GM15510 (cell line): ENCODE results near the gene CACNA1H.

Experiments
- POLR2A ChIP-seq: IDR thresholded peaks from 3 replicates; pipeline ENCODE4 v1.6.1; 2011; ENCODE audit warnings: borderline replicate concordance; ENCODE audit not compliant: insufficient read length; ENCODE audit errors: extremely low read depth

The CACNA1H gene

GRCh38 chr16:1178295-1178910 is 25.5 kb downstream of the CACNA1H start:
- TF ChIP-seq POLR2A = no peak

DNA sequence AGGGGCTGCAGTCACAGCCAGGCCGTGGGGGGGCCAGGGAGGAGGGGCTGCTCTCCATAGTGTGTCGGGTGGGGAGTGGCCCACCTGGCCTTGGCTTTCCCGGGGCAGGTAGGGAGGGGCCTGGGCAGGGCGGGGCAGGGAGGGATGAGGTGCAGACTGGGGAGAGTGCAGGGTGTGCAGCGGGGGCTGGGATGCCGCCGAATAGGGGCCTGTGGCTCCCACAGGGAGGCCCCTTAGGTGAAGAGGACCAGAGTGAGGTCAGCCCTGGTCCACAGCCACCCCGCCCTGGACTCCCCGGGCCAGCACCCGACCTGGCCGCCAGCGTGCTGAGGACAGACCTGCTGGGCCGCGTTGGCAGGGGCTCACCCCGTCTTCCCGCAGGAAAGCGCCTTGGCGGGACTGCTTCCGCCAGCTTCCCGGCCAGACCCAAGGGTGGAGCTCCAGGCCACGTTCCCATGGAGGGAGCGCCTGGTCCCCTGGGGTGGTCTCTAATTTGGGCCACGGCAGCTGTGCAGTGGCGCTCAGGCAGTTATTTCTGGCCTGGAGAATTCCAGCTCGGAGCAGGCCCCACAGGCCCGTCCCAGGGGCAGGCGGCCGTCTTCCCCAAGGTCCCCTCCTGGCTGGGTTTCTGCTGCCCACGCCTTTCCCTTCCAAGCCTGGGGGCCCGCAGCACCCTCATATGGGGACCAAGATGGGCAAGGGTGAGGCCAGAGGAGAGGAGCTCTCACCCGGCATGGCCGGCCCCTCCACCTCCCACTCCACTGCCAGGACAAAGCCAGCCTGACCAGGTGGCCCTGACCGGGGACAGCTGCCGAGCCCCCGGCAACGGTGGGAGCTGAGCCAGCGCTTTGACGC is 27.9 kb downstream of the CACNA1H start:
- no peak for TF ChIP-seq POLR2A

- no peak for TF ChIP-seq POLR2A
These were observed 28.8 kb downstream of the CACNA1H start for GRCh38 chr16:1181404-1182315.

- TF ChIP-seq POLR2A = no peak
These were observed 29.4 kb downstream of the CACNA1H start for GRCh38 chr16:1182316-1182671.

- TF ChIP-seq POLR2A = no peak
These were observed 30.3 kb downstream of the CACNA1H start for GRCh38 chr16:1182950-1183907.

- no peak for TF ChIP-seq POLR2A
These were observed 31.4 kb downstream of the CACNA1H start for GRCh38 chr16:1184156-1184868.

- TF ChIP-seq POLR2A = no peak
These were observed 32.1 kb downstream of the CACNA1H start for GRCh38 chr16:1184980-1185379.

GRCh38 chr16:1188432-1189189 is 35.7 kb downstream of the CACNA1H start:
- TF ChIP-seq POLR2A = no peak

- TF ChIP-seq POLR2A = no peak
These were observed 36.5 kb downstream of the CACNA1H start for GRCh38 chr16:1189455-1189854.

GRCh38 chr16:1192384-1193073 is 39.6 kb downstream of the CACNA1H start:
- no peak for TF ChIP-seq POLR2A

DNA sequence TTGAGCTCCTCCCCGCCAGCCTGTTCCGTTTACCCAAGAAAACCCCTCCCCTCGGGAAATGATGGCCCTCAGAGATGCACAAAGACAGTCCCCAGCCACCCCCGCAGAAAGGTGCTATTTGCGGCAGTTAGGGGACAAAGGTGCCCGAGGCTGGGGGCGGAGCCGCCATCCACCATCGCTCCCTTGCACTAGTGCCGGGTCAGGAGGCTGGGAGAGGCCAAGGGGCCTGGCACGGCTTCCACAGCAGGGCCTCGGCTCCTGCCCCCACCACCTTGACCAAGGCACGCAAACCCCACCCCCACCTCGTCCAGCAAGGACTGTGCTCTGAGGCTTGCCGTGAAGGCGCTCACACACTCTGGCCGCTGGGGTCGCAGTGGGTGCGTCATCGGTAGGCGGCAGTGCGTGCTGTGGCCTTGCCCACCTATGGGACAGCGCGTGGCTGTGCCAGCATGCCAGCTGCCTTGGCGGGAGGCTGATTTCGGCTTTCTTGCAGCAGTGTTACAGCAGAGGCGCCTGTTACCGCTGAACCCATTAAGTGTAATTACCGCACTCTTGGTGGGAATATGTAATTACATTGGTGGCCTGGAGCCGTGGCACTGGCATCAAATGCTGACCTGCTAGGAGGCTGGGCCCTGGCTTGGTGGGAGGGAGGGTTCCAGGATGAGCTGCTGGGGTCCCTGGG is 40.4 kb downstream of the CACNA1H start:
- TF ChIP-seq POLR2A = no peak

DNA sequence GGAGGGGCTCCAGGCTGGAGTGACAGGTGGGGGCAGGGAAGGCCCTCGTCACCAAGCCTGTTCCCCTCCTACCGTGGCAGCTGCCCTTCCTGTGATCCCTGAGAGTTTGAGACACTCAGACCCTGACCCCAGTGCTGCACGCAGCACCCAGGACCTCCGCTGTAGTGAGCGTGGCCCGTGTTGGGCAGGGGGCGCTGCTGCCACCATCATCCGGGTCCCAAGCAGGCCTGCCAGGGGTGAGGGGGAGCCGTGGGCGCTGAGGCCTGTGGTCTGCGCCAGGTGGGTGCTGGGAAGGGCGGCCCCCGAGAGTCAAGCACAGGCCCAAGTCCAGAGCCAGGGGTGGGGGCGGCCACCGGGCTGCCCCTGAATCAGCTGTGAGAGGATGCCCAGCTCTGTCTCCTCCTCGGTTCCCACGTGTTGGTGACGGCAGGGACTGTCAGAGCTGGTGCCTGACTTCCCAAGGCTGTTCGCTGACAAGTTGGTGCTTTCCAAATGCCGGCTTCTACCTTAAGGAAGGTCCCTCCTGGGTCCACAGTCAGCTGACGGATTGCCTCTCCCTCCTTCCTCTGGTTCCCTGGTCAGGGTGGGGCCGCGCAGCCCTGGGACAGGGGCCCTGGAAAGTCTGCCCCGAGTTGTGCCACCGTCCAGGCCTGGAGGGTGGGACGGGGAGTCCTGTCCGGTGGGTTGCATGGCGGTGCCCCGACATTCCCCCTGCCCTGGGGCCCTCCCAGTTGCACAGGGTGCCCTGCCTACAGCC is 41.1 kb downstream of the CACNA1H start:
- no peak for TF ChIP-seq POLR2A
